ENCODE results near the gene GUCY1A2.

DNA sequence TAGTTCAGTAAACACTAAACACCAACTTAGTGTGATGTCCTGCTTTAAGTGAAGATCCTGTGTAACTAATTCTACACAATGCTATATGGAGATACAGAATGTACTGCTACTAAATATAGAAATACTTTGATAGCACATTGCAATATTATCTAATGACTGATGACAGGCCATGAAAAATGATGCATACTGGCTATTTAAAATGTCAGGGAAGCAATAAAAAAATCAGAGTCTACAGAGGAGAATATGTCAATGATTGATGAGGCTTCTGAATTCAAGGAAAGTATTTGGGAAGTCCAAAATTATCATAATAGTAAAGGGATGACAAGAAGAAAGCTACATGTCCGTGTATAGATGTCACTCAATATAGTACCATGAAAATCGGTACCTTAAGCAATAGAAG lies 55.3 kb downstream of the GUCY1A2 start:
- no peak for TF ChIP-seq POLR2A (IDR thresholded peaks at IDR 0.05)
- TF ChIP-seq, protein P1, sequence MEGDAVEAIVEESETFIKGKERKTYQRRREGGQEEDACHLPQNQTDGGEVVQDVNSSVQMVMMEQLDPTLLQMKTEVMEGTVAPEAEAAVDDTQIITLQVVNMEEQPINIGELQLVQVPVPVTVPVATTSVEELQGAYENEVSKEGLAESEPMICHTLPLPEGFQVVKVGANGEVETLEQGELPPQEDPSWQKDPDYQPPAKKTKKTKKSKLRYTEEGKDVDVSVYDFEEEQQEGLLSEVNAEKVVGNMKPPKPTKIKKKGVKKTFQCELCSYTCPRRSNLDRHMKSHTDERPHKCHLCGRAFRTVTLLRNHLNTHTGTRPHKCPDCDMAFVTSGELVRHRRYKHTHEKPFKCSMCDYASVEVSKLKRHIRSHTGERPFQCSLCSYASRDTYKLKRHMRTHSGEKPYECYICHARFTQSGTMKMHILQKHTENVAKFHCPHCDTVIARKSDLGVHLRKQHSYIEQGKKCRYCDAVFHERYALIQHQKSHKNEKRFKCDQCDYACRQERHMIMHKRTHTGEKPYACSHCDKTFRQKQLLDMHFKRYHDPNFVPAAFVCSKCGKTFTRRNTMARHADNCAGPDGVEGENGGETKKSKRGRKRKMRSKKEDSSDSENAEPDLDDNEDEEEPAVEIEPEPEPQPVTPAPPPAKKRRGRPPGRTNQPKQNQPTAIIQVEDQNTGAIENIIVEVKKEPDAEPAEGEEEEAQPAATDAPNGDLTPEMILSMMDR (IDR thresholded peaks at IDR 0.05): no peak

Data from uterus (tissue), 2 donors.